Parathyroid adenoma (tissue), 2 donors: ENCODE data around the gene TNFAIP8L3.

Source experiments
- H2AFZ ChIP-seq: fragments of 300-600 bp; sonication (generic); one replicate; pipeline ENCODE4 v1.7.0; 2017; ENCODE audit warnings: antibody characterized with exemption, mild to moderate bottlenecking
- H3K27ac ChIP-seq: fragments of 300-600 bp; sonication (generic); one replicate; pipeline ENCODE4 v1.7.0; 2017
- H3K27me3 ChIP-seq: fragments of 300-600 bp; sonication (generic); one replicate; pipeline ENCODE4 v1.7.0; 2017; ENCODE audit warnings: low read length; ENCODE audit not compliant: control insufficient read depth, insufficient read depth
- H3K36me3 ChIP-seq: fragments of 300-600 bp; sonication (generic); one replicate; pipeline ENCODE4 v1.7.0; 2017; ENCODE audit warnings: low read length; ENCODE audit not compliant: control insufficient read depth, insufficient read depth
- H3K4me1 ChIP-seq: fragments of 300-600 bp; sonication (generic); one replicate; pipeline ENCODE4 v1.7.0; 2017; ENCODE audit warnings: control low read depth
- H3K4me2 ChIP-seq: fragments of 300-600 bp; sonication (generic); one replicate; pipeline ENCODE4 v1.7.0; 2017; ENCODE audit warnings: low read length
- H3K4me3 ChIP-seq: fragments of 300-600 bp; sonication (generic); one replicate; pipeline ENCODE4 v1.7.0; 2017; ENCODE audit warnings: low read depth, low read length
- H3K79me2 ChIP-seq: fragments of 300-600 bp; sonication (generic); one replicate; pipeline ENCODE4 v1.7.0; 2017; ENCODE audit warnings: control low read depth
- H3K9ac ChIP-seq: fragments of 300-600 bp; sonication (generic); one replicate; pipeline ENCODE4 v1.7.0; 2017; ENCODE audit warnings: mild to moderate bottlenecking
- H3K9me3 ChIP-seq: fragments of 300-600 bp; sonication (generic); one replicate; pipeline ENCODE4 v1.7.0; 2017; ENCODE audit warnings: low read length; ENCODE audit not compliant: control insufficient read depth
- CTCF ChIP-seq: fragments of 300-600 bp; sonication (generic); IDR thresholded peaks from one replicate; pipeline ENCODE4 v1.7.0; 2017; ENCODE audit warnings: antibody characterized with exemption, mild to moderate bottlenecking
- donor health status: primary hyperparathyroidism.

The TNFAIP8L3 gene

GRCh38 chr15:51082246-51082645 lies 12.5 kb downstream of the TNFAIP8L3 start:
- Histone ChIP-seq H3K79me2 (no peaks in the 10 kb centered on the region), H3K27ac (no peak overlapping the region), H3K4me3 (no peak overlapping the region), H3K9me3 (no peaks in the 10 kb centered on the region), H3K4me1 (no peaks in the 10 kb centered on the region), H3K36me3 (no peaks in the 10 kb centered on the region), H3K27me3 (no peaks in the 10 kb centered on the region), H2AFZ (no peak overlapping the region), H3K4me2 (no peak overlapping the region), H3K9ac (no peak overlapping the region)
- TF ChIP-seq CTCF = no peak

- Histone ChIP-seq H3K27ac (no peak overlapping the region), H3K79me2 (no peaks in the 10 kb centered on the region), H3K9ac (no peak overlapping the region), H3K4me1 (no peaks in the 10 kb centered on the region), H3K27me3 (no peaks in the 10 kb centered on the region), H3K4me2 (no peak overlapping the region), H2AFZ (no peak overlapping the region), H3K4me3 (no peak overlapping the region), H3K36me3 (no peaks in the 10 kb centered on the region), H3K9me3 (no peaks in the 10 kb centered on the region)
- TF ChIP-seq CTCF = no peak
Observed at GRCh38 chr15:51080286-51080685, 14.4 kb downstream of the TNFAIP8L3 start.

GRCh38 chr15:51079226-51079625 lies 15.5 kb downstream of the TNFAIP8L3 start:
- no peaks in the 10 kb centered on the region for H3K79me2 ChIP-seq
- no peak overlapping the region for H3K27ac ChIP-seq
- no peak overlapping the region for H3K4me3 ChIP-seq
- no peak overlapping the region for H2AFZ ChIP-seq
- no peak overlapping the region for H3K4me2 ChIP-seq
- H3K27me3 ChIP-seq = no peaks in the 10 kb centered on the region
- no peaks in the 10 kb centered on the region for H3K9me3 ChIP-seq
- no peaks in the 10 kb centered on the region for H3K36me3 ChIP-seq
- no peak overlapping the region for H3K9ac ChIP-seq
- TF ChIP-seq CTCF = no peak
- no peaks in the 10 kb centered on the region for H3K4me1 ChIP-seq

- no peaks in the 10 kb centered on the region for H3K4me1 ChIP-seq
- no peaks in the 10 kb centered on the region for H3K27me3 ChIP-seq
- H3K9me3 ChIP-seq = no peaks in the 10 kb centered on the region
- no peak overlapping the region for H3K9ac ChIP-seq
- no peaks in the 10 kb centered on the region for H3K36me3 ChIP-seq
- H3K27ac ChIP-seq = no peak overlapping the region
- TF ChIP-seq CTCF = no peak
- H3K4me2 ChIP-seq = no peak overlapping the region
- no peaks in the 10 kb centered on the region for H3K79me2 ChIP-seq
- H2AFZ ChIP-seq = no peak overlapping the region
- H3K4me3 ChIP-seq = no peak overlapping the region
Observed at GRCh38 chr15:51077221-51078153, 17.2 kb downstream of the TNFAIP8L3 start.
